GM12878 (cell line): ENCODE measurements around the gene USP25.

Experiments
- ATF3 ChIP-seq: IDR thresholded peaks from 2 replicates; pipeline ENCODE4 v1.6.1; 2011; ENCODE audit warnings: low read depth, mild to moderate bottlenecking, low read length, moderate library complexity, borderline replicate concordance; ENCODE audit errors: extremely low read depth
- EZH2 ChIP-seq: IDR thresholded peaks from 2 replicates; pipeline ENCODE4 v1.6.1; 2012; ENCODE audit warnings: low read depth, mild to moderate bottlenecking, control low read depth, inconsistent platforms, low read length, borderline replicate concordance; ENCODE audit not compliant: control insufficient read depth
- NRF1 ChIP-seq: conservative IDR thresholded peaks from 2 replicates; pipeline ENCODE4 v1.6.1; 2011; ENCODE audit warnings: mild to moderate bottlenecking, low read depth, low read length, improper control_type of control experiment
- RAD51 ChIP-seq: fragments of 450-650 bp; IDR thresholded peaks from 2 replicates; pipeline ENCODE4 v1.6.1; 2016; ENCODE audit warnings: moderate library complexity, mild to moderate bottlenecking, inconsistent platforms
- SIX5 ChIP-seq: IDR thresholded peaks from 2 replicates; pipeline ENCODE4 v1.6.1; 2011; ENCODE audit warnings: mild to moderate bottlenecking, low read depth, low read length, moderate library complexity; ENCODE audit not compliant: severe bottlenecking
- ZNF274 ChIP-seq: IDR thresholded peaks from one replicate; pipeline ENCODE4 v1.8.0; 2011; ENCODE audit not compliant: insufficient read length, insufficient read depth
- TF ChIP-seq, protein P1 (sequence below): IDR thresholded peaks from 2 replicates; pipeline ENCODE4 v1.6.1; 2012; ENCODE audit warnings: low read depth, low read length, improper control_type of control experiment
- TF ChIP-seq, protein P2 (sequence below): IDR thresholded peaks from 2 replicates; pipeline ENCODE4 v1.6.1; 2012; ENCODE audit warnings: mild to moderate bottlenecking, low read depth, low read length
- TF ChIP-seq, protein P3 (sequence below), 3 experiments: IDR thresholded peaks in 2 of 3; conservative IDR thresholded peaks in 1 of 3; 2 replicates each; pipeline ENCODE4 v1.5.1; 2011; ENCODE audit warnings: low read depth in 3 of 3, low read length in 3 of 3, mild to moderate bottlenecking in 3 of 3, control low read depth in 2 of 3, moderate library complexity in 2 of 3, inconsistent platforms in 1 of 3, mixed read lengths in 1 of 3; ENCODE audit not compliant: control insufficient read depth in 2 of 3, insufficient read depth in 1 of 3; ENCODE audit errors: extremely low read depth in 1 of 3

DNA sequence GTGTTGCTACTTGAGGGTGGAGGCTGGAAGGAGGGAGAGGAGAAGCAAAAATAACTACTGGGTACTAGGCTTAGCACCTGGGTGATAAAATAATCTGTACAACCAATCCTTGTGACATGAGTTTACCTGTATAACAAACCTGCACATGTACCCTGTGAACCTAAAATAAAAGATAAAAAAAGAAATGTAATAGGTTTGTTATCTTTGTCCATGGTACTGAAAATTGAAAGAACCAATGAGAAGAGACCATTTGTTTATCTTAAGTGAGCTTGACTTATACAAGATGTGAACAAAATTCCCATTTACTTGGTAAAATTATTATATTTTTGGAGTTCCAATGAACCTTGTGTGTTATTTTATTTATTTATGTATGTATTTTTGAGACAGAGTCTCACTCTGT lies 11.1 kb upstream of the USP25 start:
- TF ChIP-seq EZH2 (no peak), SIX5 (no peak), ATF3 (no peak), NRF1 (no peak), ZNF274 (no peak), RAD51 (no peak)
- TF ChIP-seq, protein P1, sequence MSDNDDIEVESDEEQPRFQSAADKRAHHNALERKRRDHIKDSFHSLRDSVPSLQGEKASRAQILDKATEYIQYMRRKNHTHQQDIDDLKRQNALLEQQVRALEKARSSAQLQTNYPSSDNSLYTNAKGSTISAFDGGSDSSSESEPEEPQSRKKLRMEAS: no peak
- TF ChIP-seq, protein P2, sequence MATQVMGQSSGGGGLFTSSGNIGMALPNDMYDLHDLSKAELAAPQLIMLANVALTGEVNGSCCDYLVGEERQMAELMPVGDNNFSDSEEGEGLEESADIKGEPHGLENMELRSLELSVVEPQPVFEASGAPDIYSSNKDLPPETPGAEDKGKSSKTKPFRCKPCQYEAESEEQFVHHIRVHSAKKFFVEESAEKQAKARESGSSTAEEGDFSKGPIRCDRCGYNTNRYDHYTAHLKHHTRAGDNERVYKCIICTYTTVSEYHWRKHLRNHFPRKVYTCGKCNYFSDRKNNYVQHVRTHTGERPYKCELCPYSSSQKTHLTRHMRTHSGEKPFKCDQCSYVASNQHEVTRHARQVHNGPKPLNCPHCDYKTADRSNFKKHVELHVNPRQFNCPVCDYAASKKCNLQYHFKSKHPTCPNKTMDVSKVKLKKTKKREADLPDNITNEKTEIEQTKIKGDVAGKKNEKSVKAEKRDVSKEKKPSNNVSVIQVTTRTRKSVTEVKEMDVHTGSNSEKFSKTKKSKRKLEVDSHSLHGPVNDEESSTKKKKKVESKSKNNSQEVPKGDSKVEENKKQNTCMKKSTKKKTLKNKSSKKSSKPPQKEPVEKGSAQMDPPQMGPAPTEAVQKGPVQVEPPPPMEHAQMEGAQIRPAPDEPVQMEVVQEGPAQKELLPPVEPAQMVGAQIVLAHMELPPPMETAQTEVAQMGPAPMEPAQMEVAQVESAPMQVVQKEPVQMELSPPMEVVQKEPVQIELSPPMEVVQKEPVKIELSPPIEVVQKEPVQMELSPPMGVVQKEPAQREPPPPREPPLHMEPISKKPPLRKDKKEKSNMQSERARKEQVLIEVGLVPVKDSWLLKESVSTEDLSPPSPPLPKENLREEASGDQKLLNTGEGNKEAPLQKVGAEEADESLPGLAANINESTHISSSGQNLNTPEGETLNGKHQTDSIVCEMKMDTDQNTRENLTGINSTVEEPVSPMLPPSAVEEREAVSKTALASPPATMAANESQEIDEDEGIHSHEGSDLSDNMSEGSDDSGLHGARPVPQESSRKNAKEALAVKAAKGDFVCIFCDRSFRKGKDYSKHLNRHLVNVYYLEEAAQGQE: no peak; the same call in 1 of the 2 replicates
- TF ChIP-seq, protein P3, sequence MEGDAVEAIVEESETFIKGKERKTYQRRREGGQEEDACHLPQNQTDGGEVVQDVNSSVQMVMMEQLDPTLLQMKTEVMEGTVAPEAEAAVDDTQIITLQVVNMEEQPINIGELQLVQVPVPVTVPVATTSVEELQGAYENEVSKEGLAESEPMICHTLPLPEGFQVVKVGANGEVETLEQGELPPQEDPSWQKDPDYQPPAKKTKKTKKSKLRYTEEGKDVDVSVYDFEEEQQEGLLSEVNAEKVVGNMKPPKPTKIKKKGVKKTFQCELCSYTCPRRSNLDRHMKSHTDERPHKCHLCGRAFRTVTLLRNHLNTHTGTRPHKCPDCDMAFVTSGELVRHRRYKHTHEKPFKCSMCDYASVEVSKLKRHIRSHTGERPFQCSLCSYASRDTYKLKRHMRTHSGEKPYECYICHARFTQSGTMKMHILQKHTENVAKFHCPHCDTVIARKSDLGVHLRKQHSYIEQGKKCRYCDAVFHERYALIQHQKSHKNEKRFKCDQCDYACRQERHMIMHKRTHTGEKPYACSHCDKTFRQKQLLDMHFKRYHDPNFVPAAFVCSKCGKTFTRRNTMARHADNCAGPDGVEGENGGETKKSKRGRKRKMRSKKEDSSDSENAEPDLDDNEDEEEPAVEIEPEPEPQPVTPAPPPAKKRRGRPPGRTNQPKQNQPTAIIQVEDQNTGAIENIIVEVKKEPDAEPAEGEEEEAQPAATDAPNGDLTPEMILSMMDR (IDR thresholded peaks at IDR 0.05 in 2 of 3, conservative IDR thresholded peaks at IDR 0.05 in 1 of 3; ENCODE audit: control insufficient read depth in 2 of 3, extremely low read depth in 1 of 3, insufficient read depth in 1 of 3, low read depth in 3 of 3, low read length in 3 of 3): no peak
